HEK293T (cell line): ENCODE data around the gene MYBPH.

Source experiments
- BHLHE40 ChIP-seq: fragments of 450-650 bp; IDR thresholded peaks from 2 replicates; pipeline ENCODE4 v1.6.1; 2016; ENCODE audit warnings: mild to moderate bottlenecking, moderate library complexity, borderline replicate concordance
- TARDBP ChIP-seq: fragments of 450-650 bp; IDR thresholded peaks from 2 replicates; pipeline ENCODE4 v1.6.1; 2016

GRCh38 chr1:203199481-203199815, 23.8 kb upstream of the MYBPH start:
- TF ChIP-seq BHLHE40 (no peak), TARDBP (no peak)
